Calu3 (cell line): ENCODE data around the gene TGFBI. TPM values are rescaled to one million over a fixed set of nuclear protein-coding genes. Genes with fewer than 3 reads are reported as not detected.

Experiments
- BruUV-seq: library from RNA; stranded (reverse); fragments of 400-500 nt; replicated peaks from 2 replicates; lab custom pipeline; 2021; lab: Mats Ljungman, UMichigan
- CTCF ChIA-PET: fragments of 300-600 bp; sonication (Branson Sonifier 250); formaldehyde crosslinking; loops from one replicate; lab custom pipeline; 2022; ENCODE audit warnings: antibody characterized with exemption; lab: Charles Lee
- DNase-seq: peaks from one replicate; pipeline ENCODE4 v3.0.0; 2022
- H3K27ac Mint-ChIP-seq: one replicate; pipeline ENCODE4 v1.8.0; 2022; ENCODE audit warnings: mixed read lengths; ENCODE audit not compliant: unreplicated experiment
- H3K27me3 Mint-ChIP-seq: one replicate; pipeline ENCODE4 v1.8.0; 2022; ENCODE audit warnings: mixed read lengths; ENCODE audit not compliant: unreplicated experiment
- H3K36me3 Mint-ChIP-seq: one replicate; pipeline ENCODE4 v1.8.0; 2022; ENCODE audit warnings: mild to moderate bottlenecking, moderate library complexity, mixed read lengths; ENCODE audit not compliant: insufficient read depth, unreplicated experiment
- H3K4me1 Mint-ChIP-seq: one replicate; pipeline ENCODE4 v1.8.0; 2022; ENCODE audit warnings: mild to moderate bottlenecking, low read depth, mixed read lengths; ENCODE audit not compliant: unreplicated experiment
- H3K4me3 Mint-ChIP-seq: one replicate; pipeline ENCODE4 v1.8.0; 2022; ENCODE audit warnings: mild to moderate bottlenecking, low read depth, moderate library complexity, mixed read lengths; ENCODE audit not compliant: unreplicated experiment
- H3K9me3 Mint-ChIP-seq: one replicate; pipeline ENCODE4 v1.8.0; 2022; ENCODE audit warnings: low read depth, mixed read lengths; ENCODE audit not compliant: unreplicated experiment
- CTCF ChIP-seq: fragments of 200-600 bp; IDR thresholded peaks from one replicate; pipeline ENCODE4 v1.8.0; 2022; ENCODE audit warnings: antibody characterized with exemption; ENCODE audit not compliant: unreplicated experiment
- intact Hi-C: fragments of 100-400 bp; cut with micrococcal nuclease; formaldehyde crosslinking; loops from one replicate; pipeline ENCODE4 v1.10.0; 2022; ENCODE audit not compliant: unreplicated experiment
- total RNA-seq: library from RNA; stranded (reverse); gene quantifications from 2 replicates; pipeline ENCODE4 v1.2.3, GENCODE V29; 2022

The TGFBI gene
- total RNA-seq, 1 experiment from 2014 or later, result 95.2 TPM

GRCh38 chr5:136065588-136065987 is 36.8 kb downstream of the TGFBI start:
- intact Hi-C loops, result no loop called here
- CTCF ChIA-PET, result no interaction called here
- H3K4me3 Mint-ChIP-seq, result no peak overlapping the region

GRCh38 chr5:136066661-136067271 is 38.0 kb downstream of the TGFBI start:
- H3K36me3 Mint-ChIP-seq, result no peaks in the 10 kb centered on the region
- H3K27me3 Mint-ChIP-seq, result no peaks in the 10 kb centered on the region
- peak; percentile 34 for DNase-seq
- H3K27ac Mint-ChIP-seq, result peak overlapping the region; percentile 2
- no peak overlapping the region for H3K4me3 Mint-ChIP-seq
- no TSS peak for BruUV-seq
- no peak for TF ChIP-seq CTCF
- intact Hi-C loops, result no loop called here
- CTCF ChIA-PET, result interaction anchor here (0.6 to 0.7 kb wide), 2 partner anchors 185 to 612 kb away, joined by 3 to 4 read pairs; no protein-coding TSS in a partner anchor
- peaks cover 24% of the 10 kb centered on the region for H3K4me1 Mint-ChIP-seq
- H3K9me3 Mint-ChIP-seq, result peaks cover 8% of the 10 kb centered on the region

More at GRCh38 chr5:136065588-136065987, 36.8 kb downstream of the TGFBI start:
- H3K27ac Mint-ChIP-seq, result no peak overlapping the region
- no peak for DNase-seq
- peaks cover 18% of the 10 kb centered on the region for H3K4me1 Mint-ChIP-seq
- peaks cover 8% of the 10 kb centered on the region for H3K9me3 Mint-ChIP-seq
- BruUV-seq, result no TSS peak
- TF ChIP-seq CTCF, result no peak
- H3K27me3 Mint-ChIP-seq, result no peaks in the 10 kb centered on the region
- peaks cover 8% of the 10 kb centered on the region for H3K36me3 Mint-ChIP-seq

- CTCF ChIA-PET, result interaction anchor here (0.6 to 0.7 kb wide), 2 partner anchors 185 to 613 kb away, joined by 3 to 4 read pairs; no protein-coding TSS in a partner anchor
- intact Hi-C loops, result no loop called here
- no TSS peak for BruUV-seq
Measured at GRCh38 chr5:136067422-136067821, 38.6 kb downstream of the TGFBI start.

GRCh38 chr5:136070486-136071285 is 41.9 kb downstream of the TGFBI start:
- intact Hi-C loops, result no loop called here
- CTCF ChIA-PET, result no interaction called here

More at GRCh38 chr5:136067422-136067821, 38.6 kb downstream of the TGFBI start:
- TF ChIP-seq CTCF, result no peak
- Mint-ChIP-seq H3K4me3 (no peak overlapping the region), H3K27me3 (no peaks in the 10 kb centered on the region), H3K4me1 (peaks cover 24% of the 10 kb centered on the region), H3K27ac (peak overlapping the region; percentile 2), H3K36me3 (no peaks in the 10 kb centered on the region), H3K9me3 (peaks cover 8% of the 10 kb centered on the region)
- DNase-seq, result no peak

More at GRCh38 chr5:136070486-136071285, 41.9 kb downstream of the TGFBI start:
- no TSS peak for BruUV-seq
- Mint-ChIP-seq H3K27ac (no peak overlapping the region), H3K9me3 (peaks cover 8% of the 10 kb centered on the region), H3K4me1 (peaks cover 24% of the 10 kb centered on the region), H3K27me3 (no peaks in the 10 kb centered on the region), H3K36me3 (no peaks in the 10 kb centered on the region), H3K4me3 (no peak overlapping the region)
- DNase-seq, result peak; percentile 28
- no peak for TF ChIP-seq CTCF
